K562 (cell line): Measurements from ENCODE around the gene DIPK2A. TPM values are rescaled to one million over a fixed set of nuclear protein-coding genes. Genes with fewer than 3 reads are reported as not detected.

ENCODE experiments used
- ATAC-seq: fragments of 200-7000 bp; cut with Tn5 transposase; 3 replicates; pipeline ENCODE4 v1.9.1; 2020; ENCODE audit warnings: moderate library complexity
- BruUV-seq: library from RNA; stranded (reverse); fragments of 400-500 nt; replicated peaks from 2 replicates; lab custom pipeline; 2021; lab: Mats Ljungman, UMichigan
- CTCF ChIA-PET: fragments of 300-600 bp; formaldehyde crosslinking; extraction: SDS; loops from one replicate; lab custom pipeline; 2021; ENCODE audit warnings: low intra/inter-chr PET ratio; lab: Yijun Ruan, JAX
- POLR2A ChIA-PET: fragments of 300-600, 350-650 bp; sonication (Branson Sonifier 250); formaldehyde crosslinking; extraction: SDS; loops from one replicate; lab custom pipeline; 2021; ENCODE audit warnings: antibody characterized with exemption, inconsistent platforms; lab: Yijun Ruan, JAX
- DNase-seq, 4 experiments: peaks; one replicate each; pipeline versions ENCODE4 v3.0.0 to v3.0.0-alpha.2; 2011 to 2018; ENCODE audit warnings: low spot score in 3 of 4, mixed read lengths in 3 of 4; ENCODE audit errors: extremely low read depth in 1 of 4
- FAIRE-seq: peaks from 2 replicates; lab custom pipeline; 2011; peaks lifted over from hg19 to GRCh38; lab: Jason Lieb, UNC
- H2AFZ ChIP-seq: 2 replicates; pipeline ENCODE4 v1.6.0; 2011; ENCODE audit warnings: low read depth, low read length, control low read depth, inconsistent platforms
- H3K27ac ChIP-seq: fragments of 200-600 bp; 3 replicates; pipeline ENCODE4 v1.8.0; 2011; ENCODE audit warnings: low read depth, mild to moderate bottlenecking, control low read depth, inconsistent platforms, low read length, moderate library complexity, mixed read lengths; ENCODE audit errors: extremely low read depth
- H3K27me3 ChIP-seq, 2 experiments: fragments of 300-600 bp in 1 of 2; 2 replicates in 1 of 2; 3 replicates in 1 of 2; pipeline versions ENCODE4 v1.6.0 to v1.8.0; 2011; ENCODE audit warnings: inconsistent platforms in 2 of 2, low read length in 2 of 2, mild to moderate bottlenecking in 1 of 2, mixed read lengths in 1 of 2, moderate library complexity in 1 of 2; ENCODE audit not compliant: control insufficient read depth in 2 of 2, insufficient read depth in 2 of 2
- H3K36me3 ChIP-seq: fragments of 300-600 bp; 3 replicates; pipeline ENCODE4 v1.8.0; 2011; ENCODE audit warnings: mild to moderate bottlenecking, low read length, inconsistent platforms; ENCODE audit not compliant: control insufficient read depth, insufficient read depth
- H3K4me1 ChIP-seq, 2 experiments: fragments of 200-600 bp in 1 of 2; replicated peaks in 1 of 2; 2 replicates in 1 of 2; 3 replicates in 1 of 2; pipeline versions ENCODE4 v1.5.1 to v1.8.0; 2011; ENCODE audit warnings: inconsistent platforms in 2 of 2, low read length in 2 of 2, mild to moderate bottlenecking in 1 of 2, mixed read lengths in 1 of 2, moderate library complexity in 1 of 2; ENCODE audit not compliant: control insufficient read depth in 2 of 2, insufficient read depth in 2 of 2
- H3K4me2 ChIP-seq: 2 replicates; pipeline ENCODE4 v1.6.1; 2011; ENCODE audit warnings: low read length, control low read depth, inconsistent platforms, mixed read lengths; ENCODE audit not compliant: insufficient read depth
- H3K4me3 ChIP-seq: fragments of 200-600 bp; sonication (generic), shearing (Covaris generic); 2 replicates; pipeline ENCODE4 v1.5.1; 2016; ENCODE audit warnings: control low read depth, inconsistent platforms
- H3K79me2 ChIP-seq: fragments of 200-600 bp; 3 replicates; pipeline ENCODE4 v1.8.0; 2011; ENCODE audit warnings: low read length, inconsistent platforms; ENCODE audit not compliant: control insufficient read depth, insufficient read depth
- H3K9ac ChIP-seq, 2 experiments: 2 replicates each; pipeline versions ENCODE4 v1.6.0 to v1.6.1; 2011; ENCODE audit warnings: low read depth in 2 of 2, low read length in 2 of 2, control low read depth in 1 of 2, inconsistent platforms in 1 of 2, mild to moderate bottlenecking in 1 of 2, mixed read lengths in 1 of 2; ENCODE audit not compliant: insufficient read depth in 1 of 2
- H3K9me1 ChIP-seq: one replicate; pipeline ENCODE4 v1.6.0; 2011; ENCODE audit warnings: inconsistent platforms, mild to moderate bottlenecking, low read length, moderate library complexity; ENCODE audit not compliant: control insufficient read depth, insufficient read depth
- H3K9me3 ChIP-seq: replicated peaks from 2 replicates; pipeline ENCODE4 v1.5.1; 2011; ENCODE audit warnings: low read depth, low read length, inconsistent platforms; ENCODE audit not compliant: control insufficient read depth, insufficient read depth
- H4K20me1 ChIP-seq: replicated peaks from 2 replicates; pipeline ENCODE4 v1.6.1; 2011; ENCODE audit warnings: low read length, inconsistent platforms, mixed read lengths; ENCODE audit not compliant: control insufficient read depth, insufficient read depth
- ADNP ChIP-seq: fragments of 200-800 bp; sonication (Bioruptor generic); IDR thresholded peaks from 2 replicates; pipeline ENCODE4 v1.6.1; 2016; ENCODE audit warnings: missing genetic modification characterization, missing compliant biosample characterization
- HDAC3 ChIP-seq: fragments of 450-650 bp; IDR thresholded peaks from 2 replicates; pipeline ENCODE4 v1.6.1; 2018; ENCODE audit warnings: borderline replicate concordance, mild to moderate bottlenecking, moderate library complexity; ENCODE audit not compliant: partially characterized antibody
- NCOA4 ChIP-seq: fragments of 450-650 bp; IDR thresholded peaks from 2 replicates; pipeline ENCODE4 v1.6.1; 2018; ENCODE audit warnings: mild to moderate bottlenecking; ENCODE audit not compliant: partially characterized antibody
- POLR2G ChIP-seq: fragments of 200-400 bp; formaldehyde crosslinking; IDR thresholded peaks from 2 replicates; pipeline ENCODE4 v1.6.1; 2017; ENCODE audit warnings: low read depth, mild to moderate bottlenecking, antibody characterized with exemption, low read length, moderate library complexity
- RAD21 ChIP-seq, 2 experiments: fragments of 250-450 bp in 1 of 2; fragments of 450-650 bp in 1 of 2; sonication (Bioruptor Pico) in 1 of 2; formaldehyde crosslinking in 1 of 2; IDR thresholded peaks in 1 of 2; conservative IDR thresholded peaks in 1 of 2; 2 replicates each; pipeline versions ENCODE4 v1.4.0 to v1.8.0; 2020 to 2022; ENCODE audit warnings: mild to moderate bottlenecking in 2 of 2, moderate library complexity in 1 of 2
- RBFOX2 ChIP-seq: fragments of 200-400 bp; formaldehyde crosslinking; IDR thresholded peaks from 2 replicates; pipeline ENCODE4 v1.6.1; 2017; ENCODE audit warnings: low read depth, mild to moderate bottlenecking, low read length, moderate library complexity
- SMARCA4 ChIP-seq: fragments of 450-650 bp; IDR thresholded peaks from 2 replicates; pipeline ENCODE4 v1.6.1; 2016
- SOX6 ChIP-seq: fragments of 450-650 bp; IDR thresholded peaks from 2 replicates; pipeline ENCODE4 v1.6.1; 2014; ENCODE audit warnings: mild to moderate bottlenecking
- TAL1 ChIP-seq: fragments of 450-650 bp; IDR thresholded peaks from 2 replicates; pipeline ENCODE4 v1.6.1; 2016; ENCODE audit warnings: mild to moderate bottlenecking
- ZNF316 ChIP-seq: fragments of 450-650 bp; IDR thresholded peaks from 2 replicates; pipeline ENCODE4 v1.6.1; 2016
- WGBS: fragments of 100-300 bp; shearing (Covaris generic); methylation state at CpG from one replicate; pipeline ENCODE4 v1.1.6; 2016; ENCODE audit warnings: low coverage, mixed read lengths; ENCODE audit not compliant: insufficient coverage; ENCODE audit errors: missing lambda C conversion rate; 5-methylcytosine and 5-hydroxymethylcytosine counted together
- in situ Hi-C: fragments of 300-500 bp; cut with MboI; formaldehyde crosslinking; loops from 4 replicates; pipeline ENCODE4 v1.15.0; 2018; ENCODE audit warnings: inconsistent platforms, mixed read lengths
- intact Hi-C: fragments of 100-400 bp; cut with micrococcal nuclease; formaldehyde crosslinking; loops from 2 replicates; pipeline ENCODE4 v1.14.2; 2022
- polyA plus RNA-seq, 8 experiments: library from polyadenylated mRNA; depleted of rRNA in 4 of 8; stranded (reverse) in 5 of 8; unstranded in 3 of 8; fragments of >200 nt; fragmentation: Nextera tagmentation in 2 of 8; fragmentation: Illumina TruSeq in 1 of 8; extraction: Ambion mirVana in 2 of 8; extraction: Trizol in 1 of 8; gene quantifications; 2 replicates each; pipeline versions ENCODE4 v1.2.1 to v1.2.3, GENCODE V29; 2011 to 2014; ENCODE audit warnings: inconsistent platforms in 1 of 8, missing spikeins in 1 of 8
- total RNA-seq, 7 experiments: library from RNA; depleted of rRNA in 6 of 7; stranded (reverse); fragments of >200 nt in 6 of 7; fragmentation: Illumina TruSeq in 2 of 7; extraction: Trizol in 2 of 7; gene quantifications; 2 replicates each; pipeline versions ENCODE4 v1.2.1 to v1.2.3, GENCODE V29; 2011 to 2021; ENCODE audit warnings: low replicate concordance in 1 of 7
- TF ChIP-seq, protein P1 (sequence below), 3 experiments: IDR thresholded peaks in 2 of 3; conservative IDR thresholded peaks in 1 of 3; 2 replicates each; pipeline ENCODE4 v1.5.1; 2011 to 2012; ENCODE audit warnings: low read length in 3 of 3, mild to moderate bottlenecking in 3 of 3, control low read depth in 2 of 3, improper control_type of control experiment in 1 of 3, inconsistent platforms in 1 of 3, low read depth in 1 of 3, mixed read lengths in 1 of 3, moderate library complexity in 1 of 3; ENCODE audit not compliant: insufficient read depth in 2 of 3

Gene DIPK2A
- total and polyA plus RNA-seq, 9 of the 15 experiments (the other 6 are each of a cell fraction or from before 2014, with no cell fraction given), result 3.3 to 15.7 (median 7.8) TPM

DNA sequence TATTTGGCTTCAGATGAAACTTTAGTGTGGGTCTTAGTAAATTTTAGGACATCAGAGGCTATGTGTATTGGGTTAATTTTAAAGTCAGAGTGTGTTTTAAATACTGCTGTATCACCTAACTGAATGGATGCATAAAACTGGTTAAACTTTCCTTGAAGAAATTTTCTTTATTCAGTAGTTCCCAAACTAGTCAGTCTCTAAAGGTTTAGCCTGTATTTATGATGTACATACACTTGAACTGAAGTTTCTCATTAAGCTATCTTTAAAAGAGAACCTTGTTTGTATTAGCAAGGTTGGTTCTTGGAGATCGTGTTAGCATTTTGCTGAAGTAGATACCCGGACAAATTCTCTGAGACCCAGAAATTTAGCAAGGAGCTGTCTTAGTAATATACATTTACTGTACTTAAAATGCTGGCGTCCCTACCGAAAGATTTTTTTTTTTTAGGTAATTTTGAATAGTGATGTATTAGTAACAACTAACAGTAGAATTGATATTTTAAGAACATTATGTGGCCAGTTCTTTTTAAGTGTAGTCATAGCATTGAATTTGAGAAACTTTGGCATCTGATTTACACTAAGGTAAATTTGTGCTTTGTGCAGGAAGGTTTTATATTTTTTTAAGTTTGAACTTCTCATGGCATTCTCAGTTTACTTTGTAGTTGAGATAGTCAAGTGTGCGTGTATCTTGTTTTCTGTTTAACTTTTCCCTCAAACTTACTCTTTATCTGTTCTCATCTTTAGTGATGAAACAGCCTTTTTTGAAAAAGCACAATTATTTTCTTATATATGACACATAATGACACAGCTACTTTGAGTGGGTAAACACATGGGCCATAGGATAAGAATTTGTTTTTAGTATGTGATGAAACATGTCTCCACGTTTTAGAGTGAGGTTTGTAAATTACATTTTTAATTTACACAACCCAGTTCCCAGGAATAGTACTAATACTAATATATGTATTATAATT lies 2.9 kb downstream of the DIPK2A start (continued):
- TF ChIP-seq SOX6 (peak; percentile 37; the same call in 1 of the 2 replicates), SMARCA4 (peak; percentile 83; the same call in 1 of the 2 replicates), ZNF316 (peak; percentile 94), TAL1 (peak; percentile 41)
- TF ChIP-seq, all 486 proteins: peak for 49

DNA sequence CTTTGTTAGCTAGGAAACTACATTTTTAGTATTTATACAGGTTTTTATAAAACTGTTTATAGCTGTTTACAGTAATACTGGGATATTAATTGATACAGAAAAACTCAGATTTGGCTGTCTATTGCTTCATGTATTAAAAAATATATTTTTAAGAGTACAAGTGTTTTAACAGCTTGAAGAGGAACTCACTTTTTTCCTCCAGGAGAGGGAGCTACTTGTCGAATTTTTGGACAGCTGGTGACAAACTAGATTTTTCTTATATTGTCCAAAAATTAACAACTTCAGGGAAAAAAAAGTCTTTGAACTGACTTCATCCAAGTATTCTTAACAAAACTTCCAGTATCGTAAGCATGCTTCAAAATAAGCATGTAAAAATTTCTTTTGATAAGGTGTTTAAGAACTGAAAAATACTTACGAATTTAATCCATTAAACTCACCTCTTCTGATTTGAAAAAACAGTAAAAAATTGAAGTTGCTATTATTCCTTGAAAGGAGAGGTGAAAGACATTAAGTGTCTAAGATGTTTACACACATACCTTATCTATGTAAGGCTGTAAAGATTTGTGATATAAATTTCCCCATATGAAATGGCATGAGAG lies 4.0 kb downstream of the DIPK2A start:
- Histone ChIP-seq H3K4me3 (peak overlapping the region; percentile 77; the same call in 1 of the 2 replicates), H3K27ac (peak overlapping the region; percentile 97), H3K9me1 (no peaks in the 10 kb centered on the region), H3K4me2 (peak overlapping the region; percentile 83), H3K36me3 (no peaks in the 10 kb centered on the region), H3K9me3 (no peaks in the 10 kb centered on the region), H3K9ac (peak overlapping the region in 1 of 2 experiments; percentile 86; a peak in 2 of 4 replicates), H4K20me1 (no peaks in the 10 kb centered on the region), H3K27me3 (no peaks in the 10 kb centered on the region), H3K4me1 (peaks cover 4 to 18% of the 10 kb centered on the region in 2 experiments; a peak in 4 of 5 replicates), H2AFZ (peak overlapping the region; percentile 54), H3K79me2 (peaks cover 80% of the 10 kb centered on the region)
- peak in 3 of 4 experiments; percentile 15 to 66 (median 28) for DNase-seq
- TF ChIP-seq NCOA4, result no peak
- peak; percentile 22; the same call in 1 of the 2 replicates for TF ChIP-seq POLR2G
- TF ChIP-seq ADNP (tag), result 0 out of 2 replicates have a peak, but pooled peaks have one; percentile 9
- TF ChIP-seq HDAC3, result no peak
- TF ChIP-seq RBFOX2, result peak; percentile 30
- peak; percentile 37 to 47 for TF ChIP-seq RAD21 (CRISPR knock-in tag; conservative IDR thresholded peaks at IDR 0.05 in 1 of 2, IDR thresholded peaks at IDR 0.05 in 1 of 2)
- TF ChIP-seq, protein P1, sequence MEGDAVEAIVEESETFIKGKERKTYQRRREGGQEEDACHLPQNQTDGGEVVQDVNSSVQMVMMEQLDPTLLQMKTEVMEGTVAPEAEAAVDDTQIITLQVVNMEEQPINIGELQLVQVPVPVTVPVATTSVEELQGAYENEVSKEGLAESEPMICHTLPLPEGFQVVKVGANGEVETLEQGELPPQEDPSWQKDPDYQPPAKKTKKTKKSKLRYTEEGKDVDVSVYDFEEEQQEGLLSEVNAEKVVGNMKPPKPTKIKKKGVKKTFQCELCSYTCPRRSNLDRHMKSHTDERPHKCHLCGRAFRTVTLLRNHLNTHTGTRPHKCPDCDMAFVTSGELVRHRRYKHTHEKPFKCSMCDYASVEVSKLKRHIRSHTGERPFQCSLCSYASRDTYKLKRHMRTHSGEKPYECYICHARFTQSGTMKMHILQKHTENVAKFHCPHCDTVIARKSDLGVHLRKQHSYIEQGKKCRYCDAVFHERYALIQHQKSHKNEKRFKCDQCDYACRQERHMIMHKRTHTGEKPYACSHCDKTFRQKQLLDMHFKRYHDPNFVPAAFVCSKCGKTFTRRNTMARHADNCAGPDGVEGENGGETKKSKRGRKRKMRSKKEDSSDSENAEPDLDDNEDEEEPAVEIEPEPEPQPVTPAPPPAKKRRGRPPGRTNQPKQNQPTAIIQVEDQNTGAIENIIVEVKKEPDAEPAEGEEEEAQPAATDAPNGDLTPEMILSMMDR (IDR thresholded peaks at IDR 0.05 in 2 of 3, conservative IDR thresholded peaks at IDR 0.05 in 1 of 3; ENCODE audit: insufficient read depth in 2 of 3, low read depth in 1 of 3, low read length in 3 of 3), result peak; percentile 13 to 61 (median 40); a peak in 4 of 6 replicates
- WGBS, result 25% methylated on average over 3 of the region's 3 CpGs
- no peak for FAIRE-seq
- CTCF ChIA-PET, result interaction anchor here (0.6 kb wide), 1 partner anchor 412 kb away, joined by 3 read pairs; no protein-coding TSS in a partner anchor
- intact Hi-C loops, result loop anchor here (5.0 to 10.0 kb wide), 2 partner anchors 42 to 309 kb away; no protein-coding TSS in a partner anchor
- POLR2A ChIA-PET, result interaction anchor here (0.7 to 2.8 kb wide), 4 partner anchors 8 to 41 kb away, joined by 3 to 14 read pairs (median 3); no protein-coding TSS in a partner anchor
- ATAC-seq, result no peak
- no TSS peak for BruUV-seq
- in situ Hi-C loops, result no loop called here
